WTC11 (cell line): Measurements from ENCODE around the gene CCSER1. TPM values are rescaled to one million over a fixed set of nuclear protein-coding genes. Genes with fewer than 3 reads are reported as not detected.
"Not testable (repeated sequence)": the region's sequence is repeated elsewhere in the genome, so short reads cannot be mapped to it uniquely, and the experiment has no call there.

Experiments
- ATAC-seq: fragments of 200-7000 bp; cut with Tn5 transposase; 2 replicates; pipeline ENCODE4 v1.10.0; 2021; ENCODE audit warnings: mild to moderate bottlenecking, moderate library complexity
- CTCF ChIA-PET: fragments of 300-600 bp; sonication (Branson Sonifier 250); formaldehyde crosslinking; loops from one replicate; lab custom pipeline; 2021; ENCODE audit warnings: antibody characterized with exemption; lab: Charles Lee
- POLR2A ChIA-PET: fragments of 350-600 bp; sonication (Branson Sonifier 250); formaldehyde crosslinking; loops from one replicate; lab custom pipeline; 2021; ENCODE audit warnings: antibody characterized with exemption; lab: Charles Lee
- DNase-seq: peaks from one replicate; pipeline ENCODE4 v3.0.0; 2021; ENCODE audit warnings: low spot score
- H3K27ac Mint-ChIP-seq: 2 replicates; pipeline ENCODE4 v1.8.0; 2021; ENCODE audit warnings: mixed read lengths
- H3K27me3 Mint-ChIP-seq: 2 replicates; pipeline ENCODE4 v1.8.0; 2021; ENCODE audit warnings: low read depth, mild to moderate bottlenecking, moderate library complexity, mixed read lengths
- H3K36me3 Mint-ChIP-seq: 2 replicates; pipeline ENCODE4 v1.8.0; 2021; ENCODE audit warnings: mixed read lengths
- H3K4me1 Mint-ChIP-seq: 2 replicates; pipeline ENCODE4 v1.8.0; 2022; ENCODE audit warnings: mixed read lengths
- H3K4me3 Mint-ChIP-seq: 2 replicates; pipeline ENCODE4 v1.8.0; 2021; ENCODE audit warnings: mild to moderate bottlenecking, moderate library complexity, mixed read lengths
- H3K9me3 Mint-ChIP-seq: 2 replicates; pipeline ENCODE4 v1.8.0; 2021; ENCODE audit warnings: mixed read lengths
- AFF4 ChIP-seq: sonication (generic); formaldehyde crosslinking; IDR thresholded peaks from 2 replicates; pipeline ENCODE4 v1.8.1; 2023; ENCODE audit warnings: mild to moderate bottlenecking, missing genetic modification reagents, borderline replicate concordance
- ATF2 ChIP-seq: sonication (generic); formaldehyde crosslinking; IDR thresholded peaks from 2 replicates; pipeline ENCODE4 v1.8.1; 2022; ENCODE audit warnings: low read depth, missing genetic modification reagents, borderline replicate concordance
- CREB1 ChIP-seq: sonication (generic); formaldehyde crosslinking; IDR thresholded peaks from 2 replicates; pipeline ENCODE4 v1.8.0; 2023; ENCODE audit warnings: mild to moderate bottlenecking, missing genetic modification reagents
- CREM ChIP-seq: sonication (generic); formaldehyde crosslinking; IDR thresholded peaks from 2 replicates; pipeline ENCODE4 v1.8.1; 2022; ENCODE audit warnings: mild to moderate bottlenecking, missing genetic modification reagents, moderate library complexity
- E2F1 ChIP-seq: sonication (generic); formaldehyde crosslinking; IDR thresholded peaks from 2 replicates; pipeline ENCODE4 v1.8.0; 2022; ENCODE audit warnings: mild to moderate bottlenecking, missing genetic modification reagents
- EMX1 ChIP-seq: fragments of 250-450 bp; sonication (Bioruptor Pico); IDR thresholded peaks from 2 replicates; pipeline ENCODE4 v1.8.0; 2021; ENCODE audit warnings: mild to moderate bottlenecking
- ETV6 ChIP-seq: sonication (generic); formaldehyde crosslinking; IDR thresholded peaks from 2 replicates; pipeline ENCODE4 v1.8.1; 2022; ENCODE audit warnings: mild to moderate bottlenecking, missing genetic modification reagents
- GABPB1 ChIP-seq: sonication (generic); formaldehyde crosslinking; IDR thresholded peaks from 2 replicates; pipeline ENCODE4 v1.8.1; 2023; ENCODE audit warnings: mild to moderate bottlenecking, missing genetic modification reagents
- GRHL2 ChIP-seq: fragments of 250-450 bp; sonication (Bioruptor Pico); IDR thresholded peaks from 2 replicates; pipeline ENCODE4 v1.8.0; 2022; ENCODE audit warnings: mild to moderate bottlenecking, moderate library complexity; ENCODE audit not compliant: insufficient replicate concordance, severe bottlenecking
- IRF1 ChIP-seq: sonication (generic); formaldehyde crosslinking; IDR thresholded peaks from 2 replicates; pipeline ENCODE4 v1.8.0; 2023; ENCODE audit warnings: missing genetic modification reagents
- KAT7 ChIP-seq: sonication (generic); formaldehyde crosslinking; IDR thresholded peaks from 2 replicates; pipeline ENCODE4 v1.8.1; 2023; ENCODE audit warnings: missing genetic modification reagents, mild to moderate bottlenecking, borderline replicate concordance
- NFYB ChIP-seq: sonication (generic); formaldehyde crosslinking; conservative IDR thresholded peaks from 2 replicates; pipeline ENCODE4 v1.8.0; 2022; ENCODE audit warnings: low read depth, missing genetic modification reagents
- NR3C1 ChIP-seq: sonication (generic); formaldehyde crosslinking; conservative IDR thresholded peaks from 2 replicates; pipeline ENCODE4 v1.8.1; 2023; ENCODE audit warnings: low read depth, mild to moderate bottlenecking, missing genetic modification reagents
- RORB ChIP-seq: fragments of 250-450 bp; sonication (Bioruptor Pico); IDR thresholded peaks from 2 replicates; pipeline ENCODE4 v1.9.0; 2021; ENCODE audit warnings: mild to moderate bottlenecking
- SOX15 ChIP-seq: fragments of 250-450 bp; sonication (Bioruptor Pico); IDR thresholded peaks from 2 replicates; pipeline ENCODE4 v1.9.0; 2021; ENCODE audit warnings: mild to moderate bottlenecking
- SP1 ChIP-seq: sonication (generic); formaldehyde crosslinking; conservative IDR thresholded peaks from 2 replicates; pipeline ENCODE4 v1.8.1; 2022; ENCODE audit warnings: missing genetic modification reagents
- TP53 ChIP-seq: sonication (generic); formaldehyde crosslinking; IDR thresholded peaks from 2 replicates; pipeline ENCODE4 v1.8.1; 2023; ENCODE audit warnings: mild to moderate bottlenecking, missing genetic modification reagents
- ZNF317 ChIP-seq: sonication (generic); formaldehyde crosslinking; IDR thresholded peaks from 2 replicates; pipeline ENCODE4 v1.8.1; 2023; ENCODE audit warnings: low read depth, mild to moderate bottlenecking, moderate library complexity, missing genetic modification reagents, borderline replicate concordance
- ZSCAN18 ChIP-seq: fragments of 250-450 bp; sonication (Bioruptor Pico); IDR thresholded peaks from 2 replicates; pipeline ENCODE4 v2.1.2; 2022; ENCODE audit warnings: mild to moderate bottlenecking, moderate library complexity
- total RNA-seq: library from RNA; stranded (reverse); gene quantifications from 3 replicates; pipeline ENCODE4 v1.2.3, GENCODE V29; 2021

The CCSER1 gene
- total RNA-seq, 1 experiment from 2014 or later, result 0.87 TPM

GRCh38 chr4:90911724-90912434 lies 784.7 kb downstream of the CCSER1 start:
- DNase-seq, POLR2A ChIA-PET, H3K27me3 Mint-ChIP-seq, H3K27ac Mint-ChIP-seq, H3K4me1 Mint-ChIP-seq, ATAC-seq, CTCF ChIA-PET, H3K4me3 Mint-ChIP-seq: not testable (repeated sequence)
- H3K36me3 Mint-ChIP-seq, result peaks cover 33% of the 10 kb centered on the region
- H3K9me3 Mint-ChIP-seq, result peaks cover 46% of the 10 kb centered on the region

GRCh38 chr4:90922174-90922573 lies 795.0 kb downstream of the CCSER1 start:
- CTCF ChIA-PET, result no interaction called here
- ATAC-seq (no peak), DNase-seq (no peak)
- no peak for TF ChIP-seq NR3C1
- no peak for TF ChIP-seq CREB1 (CRISPR knock-in tag)
- POLR2A ChIA-PET, result no interaction called here
- H3K27me3 Mint-ChIP-seq, result no peaks in the 10 kb centered on the region
- H3K4me3 Mint-ChIP-seq, result no peak overlapping the region
- H3K9me3 Mint-ChIP-seq, result no peaks in the 10 kb centered on the region
- H3K4me1 Mint-ChIP-seq, result no peaks in the 10 kb centered on the region
- no peaks in the 10 kb centered on the region for H3K36me3 Mint-ChIP-seq
- H3K27ac Mint-ChIP-seq, result no peak overlapping the region

GRCh38 chr4:90926957-90927356 lies 799.8 kb downstream of the CCSER1 start:
- TF ChIP-seq GABPB1 (CRISPR knock-in tag), result no peak
- no peak for TF ChIP-seq GRHL2 (CRISPR knock-in tag)
- TF ChIP-seq E2F1 (CRISPR knock-in tag), result no peak
- TF ChIP-seq IRF1, result no peak
- TF ChIP-seq ZNF317 (CRISPR knock-in tag), result no peak
- no peak for TF ChIP-seq CREM (CRISPR knock-in tag)
- no peak for TF ChIP-seq RORB (CRISPR knock-in tag)
- TF ChIP-seq KAT7 (CRISPR knock-in tag), result no peak
- no peak for TF ChIP-seq SP1 (CRISPR knock-in tag)
- no peak for TF ChIP-seq NFYB (CRISPR knock-in tag)
- no peak for TF ChIP-seq EMX1 (CRISPR knock-in tag)
- no peak for TF ChIP-seq ZSCAN18 (CRISPR knock-in tag)
- no peak for TF ChIP-seq ETV6 (CRISPR knock-in tag)
- no peak for TF ChIP-seq AFF4 (CRISPR knock-in tag)
- TF ChIP-seq TP53 (CRISPR knock-in tag), result no peak
- no peak for TF ChIP-seq ATF2
- no peak for TF ChIP-seq SOX15
- Mint-ChIP-seq H3K36me3 (no peaks in the 10 kb centered on the region), H3K27ac (no peak overlapping the region)

More at GRCh38 chr4:90926957-90927356, 799.8 kb downstream of the CCSER1 start:
- Mint-ChIP-seq H3K4me3 (no peak overlapping the region), H3K9me3 (no peaks in the 10 kb centered on the region), H3K27me3 (no peaks in the 10 kb centered on the region), H3K4me1 (no peaks in the 10 kb centered on the region)
- ChIA-PET CTCF (no interaction called here), POLR2A (no interaction called here)
- ATAC-seq, result no peak
- DNase-seq, result no peak
